ENCODE measurements around the gene APH1B.
"Not testable (repeated sequence)": the region's sequence is repeated elsewhere in the genome, so short reads cannot be mapped to it uniquely, and the experiment has no call there.

Gene APH1B

GRCh38 chr15:63301088-63301487 lies 23.7 kb downstream of the APH1B start:
- DNase-seq: no peak

DNA sequence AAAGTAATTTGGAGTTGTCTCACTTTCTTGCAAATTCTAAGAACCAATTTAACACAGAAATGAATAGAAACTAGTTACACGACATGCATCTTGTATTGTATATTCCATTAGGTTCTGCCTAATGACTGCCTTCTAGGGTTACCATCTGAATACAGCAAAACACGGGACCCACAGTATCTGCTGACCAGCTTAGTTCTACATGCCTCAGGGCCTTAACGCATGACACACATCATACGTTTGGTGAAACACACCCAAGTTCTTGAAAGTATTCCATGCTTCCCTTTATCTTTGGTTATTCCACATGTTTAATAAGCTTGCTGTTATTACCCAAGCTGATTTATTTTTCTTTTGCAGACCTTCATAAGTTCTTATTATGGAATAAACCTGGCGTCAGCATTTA lies 27.9 kb downstream of the APH1B start:
- DNase-seq: no peak

- no peak for DNase-seq
Measured at GRCh38 chr15:63306492-63307073, 29.2 kb downstream of the APH1B start.

GRCh38 chr15:63308491-63308890 lies 31.1 kb downstream of the APH1B start:
- no peak for DNase-seq

DNA sequence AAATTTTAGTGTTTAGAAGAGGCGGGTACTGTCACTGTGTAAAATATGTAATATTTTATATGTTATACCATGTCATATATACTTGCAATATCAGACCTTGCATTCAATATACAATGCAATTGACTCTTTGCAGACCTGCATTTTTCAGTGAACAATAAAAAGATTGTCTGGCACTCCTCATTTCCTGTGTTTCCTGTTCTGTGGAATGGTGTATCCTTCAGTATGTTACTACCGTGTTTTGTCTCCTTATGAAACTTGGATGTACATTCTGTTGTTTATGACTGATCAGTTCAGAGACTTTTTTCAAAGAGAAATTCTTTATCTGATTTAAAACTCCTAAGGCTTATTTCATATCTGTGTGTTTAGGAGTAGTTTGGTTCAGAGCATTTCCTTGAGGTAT lies 31.5 kb downstream of the APH1B start:
- DNase-seq: no peak

DNA sequence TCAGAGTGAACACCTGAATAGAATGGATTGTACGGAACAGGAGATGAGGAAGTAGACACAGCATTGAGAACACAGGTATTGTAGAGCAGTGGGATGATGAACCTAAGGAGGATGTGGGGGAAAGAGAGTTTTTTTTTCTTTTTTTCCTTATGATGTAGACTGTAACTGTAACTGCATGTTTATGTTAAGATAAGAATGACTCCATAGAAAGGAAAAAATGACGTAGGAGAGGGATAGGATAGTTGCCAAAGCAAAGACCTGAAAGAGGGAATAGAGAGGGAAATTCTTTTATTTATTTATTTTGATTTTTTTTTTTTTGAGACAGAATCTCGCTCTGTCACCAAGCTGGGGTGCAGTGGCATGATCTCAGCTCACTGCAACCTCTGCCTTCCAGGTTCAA lies 33.2 kb downstream of the APH1B start:
- DNase-seq: no peak

DNA sequence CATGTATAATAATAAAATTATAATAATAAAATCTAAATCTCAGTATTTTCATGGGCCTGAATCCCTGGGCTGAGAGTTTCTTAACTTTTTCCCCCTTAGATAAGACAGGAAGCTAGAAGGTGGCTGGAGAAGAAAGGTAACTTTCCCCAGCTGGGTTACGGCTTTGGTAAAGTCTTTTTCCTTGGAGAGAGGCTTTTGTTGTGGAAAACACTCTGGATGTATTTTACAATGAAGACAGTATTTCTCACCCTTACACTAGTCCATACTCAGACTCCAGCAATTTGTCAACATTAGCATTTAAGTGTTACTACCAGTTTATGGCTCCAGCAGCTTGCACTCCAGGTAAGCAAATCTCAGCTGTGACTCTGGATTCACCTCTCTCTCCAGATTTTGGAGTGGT lies 34.9 kb downstream of the APH1B start:
- no peak for DNase-seq

DNA sequence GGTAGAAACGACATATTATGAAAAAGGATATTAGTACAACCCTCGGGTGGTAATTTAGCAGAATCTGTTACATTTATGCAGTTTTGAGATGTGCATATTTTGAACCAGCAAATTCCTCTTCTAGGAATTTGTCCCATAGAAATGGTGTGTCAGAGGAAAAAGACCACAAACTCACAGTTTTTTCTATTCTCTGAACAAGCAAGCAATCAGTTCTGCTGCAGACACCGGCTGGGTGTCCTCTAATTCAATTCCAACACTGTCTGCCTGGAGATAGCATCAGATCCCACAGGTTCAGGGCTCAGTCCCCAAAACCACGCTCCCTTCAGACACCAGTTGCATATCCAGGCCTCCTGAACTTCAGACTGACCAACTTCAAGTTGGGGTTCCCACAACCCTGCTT lies 36.4 kb downstream of the APH1B start:
- DNase-seq: no peak

GRCh38 chr15:63314409-63314808 lies 37.0 kb downstream of the APH1B start:
- DNase-seq: no peak

DNA sequence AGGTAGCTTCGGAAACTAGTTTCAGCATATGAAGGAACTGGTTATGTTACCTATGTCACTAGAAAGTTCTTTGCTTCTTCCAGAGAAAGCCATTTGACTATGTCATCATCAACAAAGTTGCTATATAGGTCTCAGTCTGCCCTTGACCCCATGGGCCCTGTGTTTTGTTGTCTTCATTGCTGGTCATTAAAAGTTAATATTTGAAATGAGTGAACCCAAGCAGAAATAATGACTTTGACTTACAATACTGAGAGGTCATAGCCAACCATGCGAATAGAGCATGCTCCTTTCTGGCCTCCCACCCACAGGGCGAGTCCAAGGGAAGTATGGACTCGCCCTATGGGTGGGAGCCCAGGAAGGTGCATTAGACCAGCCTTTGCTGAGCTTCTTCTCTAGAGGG lies 40.9 kb downstream of the APH1B start:
- no peak for DNase-seq

GRCh38 chr15:63319065-63319464 lies 41.7 kb downstream of the APH1B start:
- DNase-seq: no peak

GRCh38 chr15:63320446-63320845 lies 43.0 kb downstream of the APH1B start:
- DNase-seq: not testable (repeated sequence)

GRCh38 chr15:63320981-63321380 lies 43.6 kb downstream of the APH1B start:
- DNase-seq: not testable (repeated sequence)

DNA sequence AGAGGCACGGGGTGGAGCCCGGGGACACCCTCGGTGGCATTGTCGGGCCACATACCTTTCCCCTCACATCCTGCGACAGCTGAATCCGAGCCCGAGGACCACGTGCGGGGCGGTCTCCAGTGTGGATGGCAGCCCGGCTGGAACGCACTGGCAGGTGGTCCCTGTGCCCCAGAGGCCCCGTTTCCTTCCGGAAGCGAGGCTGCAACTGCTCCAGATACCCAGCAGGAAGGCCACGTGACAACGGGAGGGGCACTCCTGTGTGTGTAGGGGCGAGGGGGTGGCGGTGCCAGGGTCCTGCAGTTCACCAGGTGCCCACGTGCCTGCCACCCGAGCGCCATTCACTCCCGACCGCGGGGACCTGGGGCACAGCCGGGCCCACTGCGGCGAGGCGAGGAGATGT lies 44.1 kb downstream of the APH1B start:
- DNase-seq: no peak

DNA sequence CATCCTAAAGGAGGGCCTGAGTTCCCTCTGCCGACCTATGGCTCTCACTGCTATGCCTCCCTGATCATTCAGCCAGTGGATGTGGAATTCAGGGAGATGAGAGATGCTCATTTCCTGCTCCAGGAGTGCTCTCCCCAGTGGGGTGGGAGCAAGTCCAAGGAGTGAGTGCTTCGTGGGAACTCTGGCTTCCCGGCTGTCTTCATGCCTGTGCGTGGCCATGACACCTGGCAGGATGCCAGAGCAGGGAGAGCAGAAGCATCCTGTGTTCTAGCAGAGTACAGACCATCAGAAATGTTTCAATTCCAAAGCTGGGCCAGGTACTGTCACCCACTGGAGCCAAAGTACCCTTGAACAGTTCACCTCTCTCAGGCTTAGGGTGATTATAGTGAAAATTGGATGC lies 45.1 kb downstream of the APH1B start:
- no peak for DNase-seq

DNA sequence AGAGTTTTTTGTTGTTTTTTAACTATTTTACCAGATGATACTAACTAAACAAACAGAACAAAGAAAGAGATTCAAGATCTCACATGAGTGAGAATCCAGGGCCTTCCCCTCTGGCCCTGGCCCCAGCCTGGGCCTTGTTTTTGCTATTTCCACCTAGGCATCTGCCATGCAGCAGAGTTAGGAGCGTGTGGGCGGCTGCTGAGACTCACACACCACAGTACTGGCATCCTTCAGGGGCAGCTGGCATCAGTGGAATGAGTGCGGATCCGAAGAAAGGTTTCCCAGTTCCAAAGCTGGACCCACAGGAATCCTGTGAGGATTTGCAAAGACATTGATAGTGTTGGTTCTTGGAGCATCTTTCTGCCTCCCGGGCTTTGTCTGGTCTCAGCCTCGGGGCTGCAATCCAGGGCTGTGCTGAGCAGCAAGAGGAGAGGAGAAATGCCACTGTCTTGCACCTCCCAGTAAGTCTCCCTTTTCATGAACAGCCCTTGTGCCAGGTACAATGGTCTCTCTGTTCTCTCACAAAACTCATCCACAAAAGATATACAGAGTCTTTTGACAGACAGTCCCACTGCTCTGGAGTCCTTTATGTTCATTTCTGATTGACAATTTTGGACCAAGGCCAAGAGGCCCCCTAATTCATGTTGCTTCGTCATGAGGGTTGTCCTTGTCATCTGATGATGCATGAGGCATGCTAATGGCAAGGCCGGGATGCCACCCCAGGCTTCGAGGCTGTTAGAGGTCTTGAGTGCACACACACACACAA lies 46.6 kb downstream of the APH1B start:
- DNase-seq: no peak

DNA sequence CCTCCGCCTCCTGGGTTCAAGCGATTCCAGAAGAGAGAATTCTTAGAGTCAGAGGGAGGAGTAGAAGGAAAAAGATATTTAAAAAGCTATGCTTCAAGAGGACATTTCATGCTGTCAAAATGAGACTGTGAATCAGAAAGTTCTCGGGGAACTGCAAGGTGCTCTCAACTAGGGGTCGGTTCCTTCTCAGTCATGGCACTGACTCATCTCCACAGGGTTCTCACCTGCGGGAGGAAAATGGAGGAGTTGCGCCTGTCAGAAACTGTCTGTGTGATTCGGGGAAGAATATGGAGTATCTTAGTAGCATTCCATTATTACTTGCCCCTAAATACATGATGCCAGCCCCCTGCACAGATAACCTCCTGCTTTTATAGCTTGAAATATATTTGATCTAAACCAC lies 47.4 kb downstream of the APH1B start:
- DNase-seq: no peak

- no peak for DNase-seq
Measured at GRCh38 chr15:63327648-63328421, 50.4 kb downstream of the APH1B start.

DNA sequence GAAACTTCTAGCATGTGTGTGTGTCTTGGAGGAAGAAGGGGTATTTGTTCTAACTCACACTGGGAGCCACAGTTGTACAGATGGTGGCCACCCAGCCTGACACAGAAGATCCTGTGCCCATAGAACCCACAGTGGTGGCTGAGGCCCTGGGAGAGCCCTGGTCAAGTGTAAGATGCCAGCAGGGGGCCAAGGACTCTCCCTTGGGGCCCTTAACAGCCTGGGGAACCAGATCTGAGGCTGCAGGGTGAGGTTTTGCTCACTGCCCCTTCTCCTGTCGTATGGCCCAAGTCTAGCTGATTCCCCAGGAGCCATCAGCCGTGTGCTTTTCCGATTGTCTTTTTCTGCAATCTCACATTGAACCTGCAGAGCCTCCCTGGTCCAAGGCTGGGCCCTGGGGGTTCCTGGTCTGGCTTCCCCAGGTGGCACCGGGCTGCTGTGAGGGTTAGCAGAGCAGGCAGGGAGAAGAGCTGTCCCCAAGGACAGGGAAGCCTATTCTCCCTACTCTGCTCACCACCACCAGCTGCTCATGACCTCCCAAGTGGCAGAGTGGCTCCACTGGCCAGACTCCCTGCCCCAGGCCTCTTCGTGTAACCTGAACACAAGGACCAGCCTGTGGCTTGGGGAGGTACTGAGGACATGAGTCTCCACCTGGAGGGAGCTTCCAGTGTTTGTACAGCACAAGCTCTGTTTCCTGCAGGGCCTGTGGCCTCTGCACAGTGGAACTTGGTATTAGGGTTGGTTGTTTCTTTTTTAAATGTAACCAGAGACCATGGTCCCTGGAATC lies 52.4 kb downstream of the APH1B start:
- DNase-seq: no peak

DNA sequence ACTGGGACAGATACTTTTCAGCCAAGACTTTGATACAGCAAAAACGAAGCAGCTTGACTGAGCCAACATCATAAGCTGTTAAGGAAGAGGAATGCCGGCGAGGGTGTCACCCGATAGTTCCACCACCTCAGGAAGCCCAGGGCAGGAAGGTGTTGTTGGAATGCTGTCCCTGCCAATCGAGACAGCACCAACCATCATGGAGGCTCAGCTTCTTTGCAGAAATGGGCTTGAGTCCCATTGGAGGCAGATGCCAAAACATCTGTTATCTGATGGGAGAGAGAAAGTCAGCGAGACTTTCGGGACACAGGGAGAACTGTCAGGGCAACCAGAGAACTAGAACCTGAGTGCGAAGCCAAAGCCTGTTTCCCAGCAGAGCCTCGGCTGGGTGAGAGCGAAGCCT lies 53.5 kb downstream of the APH1B start:
- DNase-seq: no peak

DNA sequence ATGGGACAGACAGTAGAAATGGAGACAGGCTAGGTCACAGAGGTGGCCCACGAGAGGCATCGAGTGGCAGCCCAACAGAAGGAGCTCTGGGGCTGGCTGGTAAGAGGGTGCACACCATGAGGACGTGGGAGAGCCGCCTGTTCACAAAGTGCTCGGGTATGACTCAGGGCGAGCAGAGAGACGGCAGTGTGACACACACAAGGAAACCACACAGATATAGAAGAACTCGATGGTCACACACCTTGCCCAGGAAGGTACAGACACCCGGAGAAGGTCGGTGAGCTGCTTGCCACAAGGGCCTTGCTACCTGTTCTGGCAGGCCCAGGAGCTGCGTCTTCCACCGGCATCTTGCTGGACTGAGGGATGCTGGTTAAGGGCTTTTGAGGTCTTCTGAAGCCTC lies 54.1 kb downstream of the APH1B start:
- no peak for DNase-seq

GRCh38 chr15:63332367-63333124 lies 55.1 kb downstream of the APH1B start:
- DNase-seq: no peak

GRCh38 chr15:63334821-63335220 lies 57.4 kb downstream of the APH1B start:
- DNase-seq: no peak

Data from activated naive CD4-positive, alpha-beta T cell treated with anti-CD3 and anti-CD28 coated beads, Interleukin-2, amount 50 U/mL, for 16 hours (primary cell).